ENCODE measurements around the gene YARS1.

The YARS1 gene

GRCh38 chr1:32761253-32761877 is 55.8 kb downstream of the YARS1 start:
- DNase-seq = peak; percentile 44

- no peak for DNase-seq
Measured at GRCh38 chr1:32759997-32760623, 57.0 kb downstream of the YARS1 start.

DNA sequence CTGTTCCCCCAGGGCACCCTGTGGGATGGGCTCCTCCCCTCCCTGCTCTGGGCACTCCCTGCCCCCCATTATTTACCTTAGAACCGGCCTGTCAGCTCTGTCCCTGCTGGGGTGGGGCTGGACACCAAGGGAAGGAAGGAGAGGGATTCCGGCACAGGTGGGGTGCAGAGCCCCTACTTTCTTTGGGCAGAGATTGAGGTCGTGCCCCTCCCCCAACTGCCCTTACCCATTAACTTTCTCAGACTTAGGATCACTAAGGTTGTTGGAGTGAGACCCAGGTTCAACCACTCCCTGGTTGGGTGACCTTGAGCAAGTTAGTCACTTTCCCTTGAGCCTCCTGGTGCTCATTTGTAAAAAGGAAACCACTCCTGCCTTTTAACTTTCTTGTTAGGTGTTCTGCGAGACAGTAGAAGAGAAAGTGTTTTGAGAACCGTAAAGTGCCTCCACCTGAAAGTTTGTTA is 57.6 kb downstream of the YARS1 start:
- no peak for DNase-seq

DNA sequence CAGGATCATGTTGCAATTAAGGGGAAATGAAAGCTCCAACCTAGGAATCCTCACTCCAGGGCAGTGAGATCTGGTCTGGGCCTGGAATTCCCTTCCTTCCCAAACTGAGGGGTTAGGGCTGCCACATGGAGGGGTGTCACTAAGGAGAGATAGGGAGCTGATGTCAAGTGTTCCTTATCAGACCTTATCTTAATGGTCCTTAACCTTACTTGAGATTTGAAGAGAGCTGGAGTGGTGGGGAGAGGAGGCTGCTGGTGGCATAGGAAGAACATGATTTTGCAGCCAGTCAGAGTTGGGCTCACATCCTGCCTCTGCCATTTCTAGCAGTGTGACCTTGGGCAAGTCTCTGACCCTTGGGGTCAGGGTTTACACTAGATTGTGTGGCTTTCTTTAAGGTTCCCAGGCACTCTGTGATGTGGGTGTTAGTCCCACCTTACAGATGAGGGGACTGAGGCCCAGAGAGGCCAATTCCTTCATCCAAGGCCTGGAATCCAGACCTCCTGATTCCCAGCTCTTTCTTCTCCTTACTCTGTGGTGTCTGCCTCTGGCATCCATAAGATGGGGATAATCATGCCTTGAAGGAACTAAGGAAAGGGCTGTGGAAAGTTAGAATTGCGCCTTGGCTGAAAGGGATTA is 58.2 kb downstream of the YARS1 start:
- no peak for DNase-seq

DNA sequence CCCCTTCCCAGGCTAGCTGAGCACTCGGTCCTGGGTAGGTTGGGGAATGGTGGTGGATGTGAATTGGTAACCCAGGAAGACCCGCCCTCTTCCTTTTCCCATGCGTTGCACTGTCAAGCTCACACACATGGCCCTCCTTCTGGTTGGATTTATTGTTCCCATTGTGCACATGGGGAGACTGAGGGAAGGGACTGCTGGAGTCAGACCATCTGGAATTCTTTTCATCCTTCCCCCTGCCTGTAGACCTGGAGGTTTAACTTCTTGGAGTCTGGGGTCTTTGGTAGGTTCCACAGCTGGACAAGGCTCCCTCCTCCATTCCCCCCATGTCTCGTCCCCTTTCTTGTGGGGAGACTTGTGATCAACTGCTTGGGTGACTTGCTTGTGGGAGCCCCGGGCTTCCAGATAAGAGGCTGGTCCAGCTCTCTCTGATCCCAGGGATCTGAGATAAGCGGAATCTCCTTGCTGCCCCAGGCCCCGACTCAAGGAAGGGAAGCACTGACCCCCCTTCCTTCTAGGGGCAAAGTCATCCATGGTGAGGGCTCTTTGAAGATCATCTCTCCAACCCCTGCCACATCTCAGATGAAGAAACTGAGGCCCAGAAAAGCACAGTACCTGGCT is 58.9 kb downstream of the YARS1 start:
- DNase-seq = no peak

DNA sequence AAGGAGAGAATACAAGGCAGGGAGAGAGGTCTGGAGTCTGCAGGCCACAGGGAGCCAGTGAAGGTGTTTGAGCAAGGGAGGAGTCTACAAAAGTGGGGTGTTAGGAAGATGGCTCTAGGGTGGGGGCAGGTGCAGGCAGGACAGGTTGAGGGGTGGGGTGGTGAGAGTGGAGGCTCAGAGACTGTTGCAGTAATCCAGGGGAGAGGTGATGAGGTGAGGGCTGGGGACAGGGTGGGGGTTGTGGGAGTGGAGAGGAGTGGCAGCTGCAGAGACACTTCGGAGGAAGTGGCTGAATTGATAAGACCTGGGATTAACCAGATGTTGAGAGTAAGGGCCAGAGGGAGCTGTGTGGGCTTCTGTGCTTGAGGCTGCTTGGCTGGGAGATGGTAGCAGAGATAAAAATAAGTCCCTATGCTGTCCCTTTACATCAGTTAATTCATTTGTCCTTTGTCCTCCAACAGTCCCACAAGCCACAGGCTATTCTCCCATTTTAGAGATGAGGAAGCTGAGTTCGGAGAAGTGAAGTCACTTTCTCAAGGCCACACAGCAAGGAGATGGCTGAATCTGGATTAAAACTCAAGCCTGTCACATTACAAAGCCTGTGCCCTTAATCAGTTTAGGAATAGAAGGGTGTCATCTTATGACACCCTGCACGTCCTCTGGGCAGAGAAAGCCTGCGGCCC is 59.8 kb downstream of the YARS1 start:
- DNase-seq = no peak

GRCh38 chr1:32755810-32756159 is 61.4 kb downstream of the YARS1 start:
- DNase-seq = no peak

DNA sequence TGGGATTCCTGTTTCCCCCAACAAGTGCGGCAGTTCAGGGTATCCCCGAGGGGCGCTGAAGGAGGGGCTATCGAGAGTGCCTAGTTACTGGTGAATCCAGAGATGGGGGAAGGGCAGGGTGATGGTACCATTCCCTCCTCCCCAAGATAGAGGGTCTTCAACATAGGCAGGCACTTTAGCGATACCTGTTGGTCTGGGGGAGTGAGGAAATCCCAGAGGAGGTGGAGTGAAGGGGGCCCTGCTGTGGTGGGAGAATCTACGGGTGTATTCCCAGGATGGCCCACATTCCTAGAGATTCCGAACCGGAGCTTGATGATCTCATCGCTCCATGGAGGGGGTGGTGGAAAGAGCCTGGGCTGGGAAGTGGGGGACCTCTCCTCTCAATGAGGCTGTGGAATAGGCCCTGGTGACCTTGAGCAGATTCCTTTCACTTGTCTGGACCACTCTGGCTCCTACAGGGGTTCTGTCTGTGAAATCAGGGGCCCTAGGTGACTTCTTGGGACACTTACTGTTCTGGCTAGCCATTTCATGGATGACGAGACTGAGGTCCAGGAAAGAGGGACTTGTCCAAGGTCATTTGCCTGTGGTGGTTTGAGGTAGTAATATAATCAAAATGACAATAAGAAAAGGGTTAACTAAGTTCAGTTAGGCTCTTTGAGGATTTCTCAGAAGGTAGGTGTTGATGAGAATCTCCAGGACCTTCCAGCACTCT is 61.9 kb downstream of the YARS1 start:
- no peak for DNase-seq

- DNase-seq = peak; percentile 72
Measured at GRCh38 chr1:32754317-32755097, 62.7 kb downstream of the YARS1 start.

DNA sequence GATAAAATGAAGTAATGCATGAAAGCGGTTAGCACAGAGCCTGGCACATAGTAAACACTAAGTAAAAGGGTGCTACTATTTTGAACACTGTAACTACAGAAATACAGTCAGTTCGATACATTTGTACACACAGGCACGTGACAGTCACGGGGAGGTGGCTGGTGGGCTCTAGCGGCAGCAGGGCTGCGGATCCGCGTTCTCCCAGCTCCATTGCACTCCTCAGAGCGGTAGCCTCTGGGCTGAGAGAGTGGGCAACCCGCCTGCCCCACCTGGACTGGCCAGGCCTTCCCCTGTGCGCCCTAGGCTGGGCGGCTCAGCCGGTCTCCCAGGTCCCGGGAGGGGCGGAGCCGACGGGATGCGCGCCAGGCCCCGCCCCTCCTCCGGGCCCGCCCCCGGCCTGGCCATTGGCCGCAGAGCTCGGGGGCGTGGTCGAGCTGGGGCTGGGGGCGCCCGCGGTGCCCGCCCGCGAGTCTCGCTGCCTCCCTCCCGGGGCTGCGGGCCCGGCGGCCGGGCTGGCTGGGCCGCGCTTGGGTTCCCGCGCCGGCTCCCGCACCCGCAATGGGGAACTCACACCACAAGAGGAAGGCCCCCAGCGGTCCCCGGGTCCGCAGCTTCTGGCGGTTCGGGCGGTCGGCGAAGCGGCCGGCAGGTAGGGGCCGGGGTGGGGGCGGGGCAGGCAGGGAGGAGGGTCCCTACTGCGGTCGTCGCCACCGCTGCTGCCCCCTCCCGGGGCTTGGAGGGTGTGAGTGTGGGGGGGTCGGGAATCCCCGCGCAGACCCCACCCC is 63.4 kb downstream of the YARS1 start:
- peak; percentile 70 for DNase-seq

DNA sequence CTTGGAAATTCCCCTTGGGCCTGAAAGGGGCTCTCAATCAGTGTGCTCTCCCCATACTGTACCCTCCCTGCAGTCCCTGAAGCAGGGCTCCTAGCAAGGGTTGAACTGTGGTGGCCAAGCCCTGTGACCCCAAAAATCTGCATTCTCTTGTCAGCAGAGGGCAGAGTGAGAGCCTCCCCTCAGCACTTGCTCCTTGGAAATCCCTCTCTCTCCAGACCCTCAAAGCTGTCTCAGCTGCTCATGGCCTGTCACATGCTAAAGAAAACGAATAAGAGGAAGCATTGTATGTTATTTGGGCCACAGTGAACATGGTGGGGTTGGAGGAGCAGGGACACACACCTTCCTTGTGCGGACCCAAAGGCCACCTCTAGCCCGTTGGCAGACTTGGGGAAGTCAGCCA is 67.4 kb downstream of the YARS1 start:
- no peak for DNase-seq

- DNase-seq = no peak
Measured at GRCh38 chr1:32749332-32749731, 67.8 kb downstream of the YARS1 start.

DNA sequence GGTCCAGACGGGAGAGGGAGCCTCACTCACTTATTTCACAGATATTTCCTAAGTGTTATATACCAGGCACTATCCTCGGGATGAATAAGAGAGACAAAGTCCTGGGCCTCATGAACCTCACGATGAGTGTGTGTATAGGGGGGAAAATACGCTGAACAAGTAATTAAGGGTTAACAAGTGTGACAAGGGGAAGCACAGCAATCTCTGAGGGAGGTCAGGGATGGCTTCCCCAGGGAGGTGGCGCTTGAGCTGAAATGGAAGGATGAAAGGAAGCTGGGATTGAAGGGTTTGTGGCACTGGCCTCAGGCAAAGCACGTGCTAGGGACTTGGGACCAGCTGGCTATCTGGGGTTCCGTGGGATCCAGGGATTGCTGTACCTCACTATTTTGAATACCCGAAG is 68.2 kb downstream of the YARS1 start:
- no peak for DNase-seq

DNA sequence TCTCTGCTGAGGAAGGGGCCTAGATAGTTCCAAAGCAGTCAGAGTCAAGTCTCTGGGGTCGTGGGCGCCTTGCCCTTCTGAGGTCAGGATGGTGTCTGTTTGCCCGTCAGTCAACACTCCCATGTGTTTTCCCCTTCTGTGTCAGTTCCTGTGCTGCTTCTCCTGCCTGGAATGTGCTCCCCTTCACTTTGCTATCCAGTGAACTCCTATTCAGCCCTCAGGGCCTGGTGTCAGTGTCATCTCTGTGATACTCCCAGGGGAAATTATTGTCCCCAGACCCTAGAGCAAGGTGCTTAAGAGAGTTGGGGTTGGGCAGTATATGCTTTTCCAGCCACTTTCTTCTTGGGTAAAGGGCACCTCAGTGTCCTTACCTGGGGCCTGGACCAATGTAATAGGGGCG is 68.8 kb downstream of the YARS1 start:
- DNase-seq = no peak

- DNase-seq = no peak
Measured at GRCh38 chr1:32746130-32746529, 71.0 kb downstream of the YARS1 start.

- DNase-seq = no peak
Measured at GRCh38 chr1:32744071-32744425, 73.1 kb downstream of the YARS1 start.

GRCh38 chr1:32743380-32744070 is 73.6 kb downstream of the YARS1 start:
- no peak for DNase-seq

- no peak for DNase-seq
Measured at GRCh38 chr1:32742956-32743355, 74.2 kb downstream of the YARS1 start.

DNA sequence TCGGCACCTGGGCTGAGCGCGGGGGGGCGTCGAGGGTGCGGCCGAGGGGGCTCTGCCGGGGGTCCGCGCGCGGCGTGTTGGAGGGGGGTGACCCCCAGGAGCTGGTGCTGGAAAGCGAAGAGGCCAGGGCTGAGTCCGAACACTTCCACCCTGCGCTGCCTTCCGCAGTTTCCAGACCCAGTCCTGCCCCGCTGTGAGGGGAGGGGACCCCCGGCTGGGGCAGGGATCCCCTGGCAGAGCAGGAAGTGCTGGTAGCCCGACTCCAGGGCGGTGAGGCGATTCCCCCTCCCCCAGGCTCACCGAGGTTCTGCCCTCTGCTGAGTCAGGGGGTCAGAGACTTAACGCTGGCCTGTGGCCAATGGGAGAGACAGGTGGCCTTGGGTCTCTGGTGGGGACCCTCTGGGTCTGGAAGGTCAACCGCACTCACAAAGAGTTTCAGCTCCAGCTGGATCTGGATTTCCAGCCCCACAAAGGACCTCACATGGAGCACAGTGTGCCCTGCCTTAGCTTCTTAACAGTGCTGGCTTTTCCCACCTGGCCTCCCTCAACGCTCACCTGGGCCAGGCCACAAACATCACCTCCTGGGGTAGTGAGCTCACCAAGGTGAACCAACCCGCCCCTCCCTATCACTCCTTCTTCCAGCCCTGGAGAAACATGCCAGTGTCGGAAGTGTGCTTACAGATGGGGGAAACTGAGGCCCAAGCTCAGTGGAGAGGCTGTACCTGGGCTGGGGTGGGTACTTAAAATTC is 74.8 kb downstream of the YARS1 start:
- DNase-seq = no peak
